Inflammatory macrophage treated with lipopolysaccharide for 1 hour (primary cell): Measurements from ENCODE around the gene MACROD2.
"Not testable (repeated sequence)": the region's sequence is repeated elsewhere in the genome, so short reads cannot be mapped to it uniquely, and the experiment has no call there.

Source experiments
- DNase-seq, 2 donors: peaks; one replicate each; pipeline ENCODE4 v3.0.0-alpha.2; 2020 to 2022

The MACROD2 gene

GRCh38 chr20:15076785-15077184 lies 1081.5 kb downstream of the MACROD2 start:
- no peak for DNase-seq

DNA sequence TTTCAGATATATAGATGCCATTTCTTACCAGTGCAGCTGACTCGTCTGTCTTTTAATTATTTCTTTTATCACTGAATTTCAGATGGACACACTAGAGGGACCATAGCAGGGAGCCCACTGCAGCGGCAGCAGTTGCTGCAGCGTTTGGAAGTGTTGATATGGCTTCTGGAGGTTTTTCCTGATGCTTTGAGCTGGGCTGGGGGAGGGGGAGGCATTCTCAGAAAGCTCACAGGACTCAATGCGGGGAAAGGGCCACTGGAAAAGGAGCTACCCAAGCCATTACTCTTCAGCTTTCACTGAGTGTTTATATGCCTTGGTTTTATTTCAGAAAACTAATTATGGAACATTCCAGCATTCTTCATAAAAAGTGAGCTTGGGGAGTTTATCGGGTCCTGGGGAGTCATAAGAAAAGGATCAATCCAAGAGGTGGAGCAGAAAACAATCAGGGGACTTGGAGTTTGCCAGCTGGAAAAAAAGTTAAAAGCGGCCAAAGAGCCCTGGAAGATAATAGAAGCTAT lies 1082.5 kb downstream of the MACROD2 start:
- DNase-seq, result no peak

GRCh38 chr20:15079594-15080340 lies 1084.5 kb downstream of the MACROD2 start:
- DNase-seq, result no peak

GRCh38 chr20:15081261-15081660 lies 1085.9 kb downstream of the MACROD2 start:
- no peak for DNase-seq

DNA sequence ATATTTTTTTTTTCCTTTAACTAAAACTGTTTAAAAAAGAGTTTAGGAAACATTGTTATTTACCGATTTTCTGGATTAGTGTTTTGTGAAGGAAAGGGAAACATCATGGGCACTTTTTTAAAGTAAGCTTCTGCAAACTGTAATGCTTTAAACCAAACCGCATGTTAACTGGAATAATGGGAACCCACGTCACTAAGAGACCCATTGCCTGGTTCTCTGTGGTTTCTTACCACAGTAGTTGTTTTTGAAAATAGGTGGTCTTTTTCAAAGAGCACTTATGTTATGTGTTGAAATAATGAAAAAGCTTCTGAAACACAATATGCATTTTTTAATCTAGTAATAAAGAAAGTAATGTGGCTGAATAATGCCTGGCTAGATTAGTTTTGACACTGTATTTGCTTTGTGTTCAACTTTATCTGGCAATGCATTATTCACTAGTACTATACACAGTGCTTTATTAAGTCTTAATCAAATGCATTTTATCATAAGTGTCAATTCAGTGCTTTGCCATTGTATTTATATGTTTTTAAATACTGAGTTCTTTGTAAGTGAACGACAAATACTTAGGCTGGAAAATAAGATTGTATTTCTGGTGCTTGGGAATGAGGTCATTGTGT lies 1096.2 kb downstream of the MACROD2 start:
- no peak for DNase-seq

- no peak for DNase-seq
Measured at GRCh38 chr20:15098351-15098750, 1103.0 kb downstream of the MACROD2 start.

- DNase-seq, result no peak
Measured at GRCh38 chr20:15099130-15099529, 1103.8 kb downstream of the MACROD2 start.

- DNase-seq, result no peak
Measured at GRCh38 chr20:15100506-15101160, 1105.3 kb downstream of the MACROD2 start.

- no peak for DNase-seq
Measured at GRCh38 chr20:15107931-15108330, 1112.6 kb downstream of the MACROD2 start.

DNA sequence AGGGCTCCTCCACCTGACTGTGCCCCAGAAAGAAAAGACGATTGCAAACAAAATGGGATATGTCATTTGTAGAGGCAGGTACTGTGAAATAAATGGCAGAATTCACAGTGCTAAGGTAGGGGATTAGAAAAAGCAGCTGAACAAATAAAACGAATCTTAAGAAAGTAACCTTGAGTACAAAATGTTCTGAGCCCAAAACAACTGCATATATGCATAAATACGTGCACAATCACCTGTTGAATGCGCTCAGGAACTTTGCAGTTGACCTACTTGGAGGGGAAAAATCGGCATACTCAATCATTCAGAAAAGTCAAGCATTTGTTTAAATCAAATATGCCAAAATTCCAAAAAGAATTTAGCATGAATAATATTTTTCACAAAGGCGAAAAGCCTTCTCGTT lies 1114.2 kb downstream of the MACROD2 start:
- DNase-seq, result no peak

DNA sequence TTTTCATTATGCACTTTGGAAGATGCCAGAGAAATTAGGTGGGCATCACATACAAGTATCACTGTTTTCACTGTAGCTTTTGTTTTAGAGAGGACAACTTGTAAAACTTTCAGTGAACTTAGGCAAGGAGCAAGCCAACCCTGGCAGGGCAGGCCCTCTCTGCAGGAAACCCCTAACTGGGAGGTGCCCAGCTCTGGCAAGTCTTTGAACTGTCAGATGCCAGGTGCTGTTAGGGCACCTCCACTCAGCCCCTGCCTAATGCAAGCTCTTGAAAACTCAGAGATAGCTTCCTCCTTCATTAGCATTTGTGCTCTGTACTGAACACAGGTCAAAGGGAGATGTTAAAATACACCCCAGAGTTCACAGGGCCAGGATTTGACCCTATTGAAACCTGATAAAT lies 1116.3 kb downstream of the MACROD2 start:
- DNase-seq, result no peak

- no peak for DNase-seq
Measured at GRCh38 chr20:15113144-15113773, 1117.9 kb downstream of the MACROD2 start.

DNA sequence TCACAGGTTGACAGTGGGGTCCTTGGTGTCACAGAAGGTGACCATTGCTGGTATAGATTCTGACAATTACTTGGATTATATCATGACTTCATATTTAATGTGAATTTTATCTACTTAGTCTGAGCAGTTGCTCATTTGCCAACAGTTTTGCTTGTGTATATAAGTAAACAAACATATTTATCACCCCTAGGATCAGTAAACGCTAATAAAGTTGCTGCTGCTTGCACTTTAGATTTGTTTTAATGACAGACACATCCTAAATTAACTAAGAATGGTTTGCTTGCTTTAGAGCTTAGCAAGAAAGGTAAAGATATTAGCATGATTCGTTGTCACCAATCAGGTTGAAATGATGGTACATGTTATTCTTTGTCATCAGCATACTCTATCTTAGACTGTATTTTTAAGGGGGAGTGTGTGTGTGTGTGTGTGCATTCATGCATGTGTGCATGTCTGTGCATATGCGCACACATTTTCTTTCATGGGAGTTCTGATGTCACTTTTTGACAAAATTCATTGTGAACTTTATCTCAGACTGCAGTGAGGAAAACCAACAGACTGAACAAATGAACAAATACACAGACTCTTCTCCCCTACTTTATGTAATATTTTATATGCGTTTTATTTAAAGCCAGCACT lies 1124.7 kb downstream of the MACROD2 start:
- DNase-seq, result no peak

- DNase-seq, result no peak
Measured at GRCh38 chr20:15122613-15123012, 1127.3 kb downstream of the MACROD2 start.

- no peak for DNase-seq
Measured at GRCh38 chr20:15131176-15131575, 1135.9 kb downstream of the MACROD2 start.

DNA sequence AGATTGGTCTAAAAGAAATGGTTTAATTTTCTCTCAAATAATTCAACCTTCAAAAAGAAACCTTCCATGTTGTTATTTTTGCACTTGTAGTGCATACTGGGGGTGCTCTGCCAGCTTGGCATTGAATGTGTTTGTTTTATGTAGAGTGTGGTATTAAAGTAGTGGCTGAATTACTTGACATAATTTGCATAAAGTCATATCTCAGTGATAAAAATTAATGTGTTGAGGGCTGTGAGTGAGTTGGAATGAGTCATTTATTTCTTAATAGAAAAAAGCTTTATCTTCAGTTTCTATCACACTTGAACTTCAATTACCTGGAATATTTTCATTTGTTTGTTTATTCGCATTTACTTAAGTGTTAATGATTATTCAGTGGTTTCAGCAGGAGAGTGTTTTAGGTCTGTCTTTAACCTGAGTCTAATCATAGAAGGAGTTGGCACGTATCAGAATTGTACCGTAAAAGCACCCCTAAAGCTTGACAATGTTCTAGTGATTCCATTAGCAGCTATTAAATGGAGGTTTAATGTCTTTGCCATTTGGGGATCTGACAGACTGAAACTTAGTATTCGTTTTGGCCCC lies 1143.3 kb downstream of the MACROD2 start:
- no peak for DNase-seq

- no peak for DNase-seq
Measured at GRCh38 chr20:15139522-15139921, 1144.2 kb downstream of the MACROD2 start.

DNA sequence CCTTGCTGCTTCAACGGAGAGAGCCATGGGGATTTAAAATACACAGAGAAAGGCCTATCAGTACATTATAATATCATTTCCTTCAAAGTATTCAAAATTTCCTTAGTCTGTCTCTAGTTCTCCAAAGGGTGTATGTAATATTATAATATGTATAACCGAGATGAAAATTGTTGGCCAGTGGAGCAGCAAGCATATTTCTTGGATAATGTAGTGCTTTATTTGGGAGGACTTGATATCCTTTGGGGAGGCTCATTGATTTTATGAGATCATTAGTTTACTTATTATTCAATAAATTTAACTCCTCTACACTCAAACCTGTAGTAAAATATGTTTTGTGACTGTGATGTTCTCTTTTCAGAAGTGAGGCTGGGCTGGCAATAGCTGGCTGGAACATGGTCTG lies 1145.0 kb downstream of the MACROD2 start:
- DNase-seq, result no peak

DNA sequence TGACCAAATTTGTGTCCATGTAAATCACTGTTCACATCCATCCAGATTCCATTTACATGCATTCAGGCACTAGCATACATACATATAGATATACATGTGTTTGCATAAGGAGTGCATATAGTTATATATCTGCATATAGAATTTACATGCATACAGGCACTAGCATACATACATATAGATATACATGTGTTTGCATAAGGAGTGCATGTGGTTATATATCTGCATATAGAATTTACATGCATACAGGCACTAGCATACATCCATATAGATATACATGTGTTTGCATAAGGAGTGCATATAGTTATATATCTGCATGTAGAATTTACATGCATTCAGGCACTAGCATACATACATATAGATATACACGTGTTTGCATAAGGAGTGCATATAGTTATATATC lies 1145.6 kb downstream of the MACROD2 start:
- DNase-seq, result not testable (repeated sequence)

DNA sequence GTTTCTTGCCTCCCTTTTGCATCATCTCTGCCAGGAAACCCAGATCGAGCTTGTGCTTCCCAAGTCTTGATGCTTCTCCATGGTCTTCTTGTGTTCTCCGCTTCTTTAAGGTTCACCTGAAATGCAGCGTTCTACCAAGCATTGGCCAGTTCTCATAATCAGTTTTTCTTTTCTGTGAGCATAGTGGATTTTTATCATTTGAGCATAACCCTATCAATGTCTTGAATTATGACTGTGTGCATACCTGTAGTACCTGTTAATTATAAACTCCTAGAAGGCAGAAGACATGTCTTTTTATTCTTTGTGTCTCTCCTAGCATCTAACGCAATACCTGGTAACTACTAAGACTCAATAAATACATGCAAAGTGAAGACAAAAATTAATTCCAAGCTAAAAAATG lies 1146.5 kb downstream of the MACROD2 start:
- no peak for DNase-seq

- DNase-seq, result no peak
Measured at GRCh38 chr20:15143478-15143877, 1148.2 kb downstream of the MACROD2 start.

- no peak for DNase-seq
Measured at GRCh38 chr20:15144916-15145315, 1149.6 kb downstream of the MACROD2 start.

GRCh38 chr20:15146948-15147347 lies 1151.6 kb downstream of the MACROD2 start:
- DNase-seq, result no peak
